Brain pericyte (primary cell): ENCODE data around the gene IQCN.
A peak's percentile ranks its signal among the peaks of the same experiment; 100 is the strongest.

ENCODE experiments used
- DNase-seq: peaks from one replicate; pipeline ENCODE4 v3.0.0-alpha.2; 2012; ENCODE audit warnings: low read depth, low spot score

IQCN gene

GRCh38 chr19:18274219-18274780 lies at the start of gene IQCN:
Gene IQCN (minus strand): TSS chr19:18274452. CDS start chr19:18269478, 4,974 bp downstream.
- no peak for DNase-seq

GRCh38 chr19:18322759-18323460 lies 48.7 kb upstream of the IQCN start, which contains the start of gene LSM4:
Gene LSM4 (minus strand): TSS chr19:18323076. CDS start chr19:18323020, 56 bp downstream.
- DNase-seq = peak; percentile 91

GRCh38 chr19:18322318-18322758 lies 48.1 kb upstream of the IQCN start:
- no peak for DNase-seq

GRCh38 chr19:18321734-18322102 lies 47.5 kb upstream of the IQCN start:
- no peak for DNase-seq

GRCh38 chr19:18320865-18321733 lies 46.8 kb upstream of the IQCN start:
- DNase-seq = no peak

- no peak for DNase-seq
Observed at GRCh38 chr19:18319591-18320135, 45.4 kb upstream of the IQCN start.

- DNase-seq = no peak
Observed at GRCh38 chr19:18317961-18318800, 43.9 kb upstream of the IQCN start.

GRCh38 chr19:18313398-18313797 lies 39.1 kb upstream of the IQCN start:
- no peak for DNase-seq

- DNase-seq = no peak
Observed at GRCh38 chr19:18312092-18312534, 37.9 kb upstream of the IQCN start.

- DNase-seq = no peak
Observed at GRCh38 chr19:18311502-18312091, 37.3 kb upstream of the IQCN start.

GRCh38 chr19:18310966-18311365 lies 36.7 kb upstream of the IQCN start:
- no peak for DNase-seq

GRCh38 chr19:18310118-18310909 lies 36.1 kb upstream of the IQCN start:
- DNase-seq = no peak

- DNase-seq = no peak
Observed at GRCh38 chr19:18309525-18310064, 35.3 kb upstream of the IQCN start.

- no peak for DNase-seq
Observed at GRCh38 chr19:18308948-18309325, 34.7 kb upstream of the IQCN start.

GRCh38 chr19:18308051-18308947 lies 34.0 kb upstream of the IQCN start:
- DNase-seq = no peak

GRCh38 chr19:18307271-18307681 lies 33.0 kb upstream of the IQCN start:
- no peak for DNase-seq

GRCh38 chr19:18306888-18307260 lies 32.6 kb upstream of the IQCN start:
- no peak for DNase-seq

- no peak for DNase-seq
Observed at GRCh38 chr19:18306209-18306887, 32.1 kb upstream of the IQCN start.
